Measurements from ENCODE around the gene PHLPP1.

The PHLPP1 gene

GRCh38 chr18:62771494-62772270, 56.3 kb downstream of the PHLPP1 start:
- Histone ChIP-seq H2AFZ (ENCODE audit: low read depth) (no peak overlapping the region), H3K27ac (no peak overlapping the region), H3K27me3 (ENCODE audit: insufficient read depth, low read depth) (no peaks in the 10 kb centered on the region), H4K20me1 (ENCODE audit: insufficient read depth) (no peaks in the 10 kb centered on the region), H3K4me2 (no peak overlapping the region), H3K79me2 (ENCODE audit: insufficient read depth, low read depth) (peaks cover 12% of the 10 kb centered on the region; the same call in 1 of the 2 replicates), H3K36me3 (ENCODE audit: insufficient read depth) (no peaks in the 10 kb centered on the region), H3K4me1 (ENCODE audit: low read depth, poor library complexity, severe bottlenecking) (no peaks in the 10 kb centered on the region), H3K4me3 (IDR thresholded peaks at IDR 0.05; ENCODE audit: insufficient read depth, low read depth, low read length) (no peak overlapping the region), H3K9ac (no peak overlapping the region)
- TF ChIP-seq CTCF (conservative IDR thresholded peaks at IDR 0.05; ENCODE audit: low read depth, low read length), result no peak

GRCh38 chr18:62772860-62773584, 57.7 kb downstream of the PHLPP1 start:
- H3K4me1 ChIP-seq (ENCODE audit: low read depth, poor library complexity, severe bottlenecking), result no peaks in the 10 kb centered on the region
- no peak overlapping the region for H3K4me2 ChIP-seq
- no peak overlapping the region for H3K9ac ChIP-seq
- no peak overlapping the region for H3K27ac ChIP-seq
- no peak overlapping the region for H3K4me3 ChIP-seq (IDR thresholded peaks at IDR 0.05; ENCODE audit: insufficient read depth, low read depth, low read length)
- H4K20me1 ChIP-seq (ENCODE audit: insufficient read depth), result no peaks in the 10 kb centered on the region
- no peak overlapping the region for H2AFZ ChIP-seq (ENCODE audit: low read depth)
- H3K27me3 ChIP-seq (ENCODE audit: insufficient read depth, low read depth), result no peaks in the 10 kb centered on the region
- no peak for TF ChIP-seq CTCF (conservative IDR thresholded peaks at IDR 0.05; ENCODE audit: low read depth, low read length)
- H3K79me2 ChIP-seq (ENCODE audit: insufficient read depth, low read depth), result peaks cover 12% of the 10 kb centered on the region; the same call in 1 of the 2 replicates
- no peaks in the 10 kb centered on the region for H3K36me3 ChIP-seq (ENCODE audit: insufficient read depth)

GRCh38 chr18:62773691-62774090, 58.4 kb downstream of the PHLPP1 start:
- Histone ChIP-seq H3K36me3 (ENCODE audit: insufficient read depth) (no peaks in the 10 kb centered on the region), H3K79me2 (ENCODE audit: insufficient read depth, low read depth) (peaks cover 12% of the 10 kb centered on the region; the same call in 1 of the 2 replicates), H3K4me2 (no peak overlapping the region), H3K9ac (no peak overlapping the region), H3K27ac (no peak overlapping the region), H3K4me3 (IDR thresholded peaks at IDR 0.05; ENCODE audit: insufficient read depth, low read depth, low read length) (no peak overlapping the region), H2AFZ (ENCODE audit: low read depth) (no peak overlapping the region), H3K4me1 (ENCODE audit: low read depth, poor library complexity, severe bottlenecking) (no peaks in the 10 kb centered on the region), H3K27me3 (ENCODE audit: insufficient read depth, low read depth) (no peaks in the 10 kb centered on the region), H4K20me1 (ENCODE audit: insufficient read depth) (no peaks in the 10 kb centered on the region)
- TF ChIP-seq CTCF (conservative IDR thresholded peaks at IDR 0.05; ENCODE audit: low read depth, low read length), result no peak

- H3K4me2 ChIP-seq, result no peak overlapping the region
- no peaks in the 10 kb centered on the region for H4K20me1 ChIP-seq (ENCODE audit: insufficient read depth)
- no peaks in the 10 kb centered on the region for H3K27me3 ChIP-seq (ENCODE audit: insufficient read depth, low read depth)
- H3K36me3 ChIP-seq (ENCODE audit: insufficient read depth), result no peaks in the 10 kb centered on the region
- no peaks in the 10 kb centered on the region for H3K4me1 ChIP-seq (ENCODE audit: low read depth, poor library complexity, severe bottlenecking)
- H3K27ac ChIP-seq, result no peak overlapping the region
- TF ChIP-seq CTCF (conservative IDR thresholded peaks at IDR 0.05; ENCODE audit: low read depth, low read length), result no peak
- no peak overlapping the region for H3K4me3 ChIP-seq (IDR thresholded peaks at IDR 0.05; ENCODE audit: insufficient read depth, low read depth, low read length)
- peaks cover 8% of the 10 kb centered on the region; the same call in 1 of the 2 replicates for H3K79me2 ChIP-seq (ENCODE audit: insufficient read depth, low read depth)
- H2AFZ ChIP-seq (ENCODE audit: low read depth), result no peak overlapping the region
- H3K9ac ChIP-seq, result no peak overlapping the region
Measured at GRCh38 chr18:62776024-62776570, 60.8 kb downstream of the PHLPP1 start.

Data from KMS-11 (cell line).